GM18870 (cell line): ENCODE measurements around the gene PHC2.

Experiments
- ATAC-seq: cut with Tn5 transposase; IDR thresholded peaks from one replicate; pipeline ENCODE4 v1.9.1; 2021; ENCODE audit warnings: moderate library complexity; ENCODE audit not compliant: unreplicated experiment

PHC2 gene

GRCh38 chr1:33353531-33353930, 77.4 kb downstream of the PHC2 start:
- ATAC-seq = no peak

- ATAC-seq = no peak
These were observed 79.6 kb downstream of the PHC2 start for GRCh38 chr1:33351281-33351660.

- ATAC-seq = no peak
These were observed 80.1 kb downstream of the PHC2 start for GRCh38 chr1:33350611-33351280.

GRCh38 chr1:33349778-33350610, 80.9 kb downstream of the PHC2 start:
- no peak for ATAC-seq

- ATAC-seq = no peak
These were observed 81.7 kb downstream of the PHC2 start for GRCh38 chr1:33349081-33349759.

GRCh38 chr1:33348676-33349080, 82.2 kb downstream of the PHC2 start:
- no peak for ATAC-seq

- no peak for ATAC-seq
These were observed 82.7 kb downstream of the PHC2 start for GRCh38 chr1:33348194-33348593.

- ATAC-seq = no peak
These were observed 83.3 kb downstream of the PHC2 start for GRCh38 chr1:33347650-33347992.

- ATAC-seq = no peak
These were observed 83.8 kb downstream of the PHC2 start for GRCh38 chr1:33346927-33347649.

GRCh38 chr1:33346533-33346926, 84.4 kb downstream of the PHC2 start:
- ATAC-seq = no peak

- no peak for ATAC-seq
These were observed 85.9 kb downstream of the PHC2 start for GRCh38 chr1:33344896-33345560.

GRCh38 chr1:33343539-33343938, 87.4 kb downstream of the PHC2 start:
- no peak for ATAC-seq

- no peak for ATAC-seq
These were observed 88.7 kb downstream of the PHC2 start for GRCh38 chr1:33342041-33342723.

GRCh38 chr1:33341190-33341589, 89.7 kb downstream of the PHC2 start:
- ATAC-seq = no peak

GRCh38 chr1:33339413-33339812, 91.5 kb downstream of the PHC2 start:
- ATAC-seq = no peak

GRCh38 chr1:33338440-33339211, 92.3 kb downstream of the PHC2 start:
- ATAC-seq = no peak

GRCh38 chr1:33338048-33338439, 92.9 kb downstream of the PHC2 start:
- no peak for ATAC-seq

GRCh38 chr1:33337441-33337840, 93.5 kb downstream of the PHC2 start:
- ATAC-seq = no peak

- ATAC-seq = no peak
These were observed 94.3 kb downstream of the PHC2 start for GRCh38 chr1:33336580-33336979.

- ATAC-seq = no peak
These were observed 95.9 kb downstream of the PHC2 start for GRCh38 chr1:33335020-33335419.
